ENCODE measurements around the gene CDK5R2. TPM values are rescaled to one million over a fixed set of nuclear protein-coding genes. Genes with fewer than 3 reads are reported as not detected.

The CDK5R2 gene
- total RNA-seq = 0.05 TPM in 1 of 2 replicates, not detected in the other

GRCh38 chr2:218959141-218959731 lies at the start of gene CDK5R2:
Gene CDK5R2 (plus strand): TSS chr2:218959666. CDS start chr2:218959821, 155 bp downstream.

DNA sequence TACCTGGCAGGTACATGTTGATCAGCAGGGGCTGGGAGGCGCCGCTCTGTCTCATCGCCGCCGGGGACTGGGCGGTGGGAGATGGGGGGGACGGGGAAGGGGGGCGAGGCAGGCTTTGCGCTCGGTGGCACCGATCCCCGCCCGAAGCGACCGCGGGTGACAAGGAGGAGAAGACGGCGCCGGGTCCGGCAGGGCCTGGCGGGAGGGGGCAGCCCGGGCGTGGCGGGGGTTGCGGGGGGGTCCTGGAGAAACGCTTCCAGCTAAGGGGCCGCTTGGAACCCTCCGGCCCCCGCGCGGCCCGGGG lies 25.5 kb downstream of the CDK5R2 start, which contains the start of gene FEV:
Gene FEV, minus strand, starts transcription at position 164 of the 304 bp plus-strand sequence. Its CDS starts 109 bp downstream, at position 55.

DNA sequence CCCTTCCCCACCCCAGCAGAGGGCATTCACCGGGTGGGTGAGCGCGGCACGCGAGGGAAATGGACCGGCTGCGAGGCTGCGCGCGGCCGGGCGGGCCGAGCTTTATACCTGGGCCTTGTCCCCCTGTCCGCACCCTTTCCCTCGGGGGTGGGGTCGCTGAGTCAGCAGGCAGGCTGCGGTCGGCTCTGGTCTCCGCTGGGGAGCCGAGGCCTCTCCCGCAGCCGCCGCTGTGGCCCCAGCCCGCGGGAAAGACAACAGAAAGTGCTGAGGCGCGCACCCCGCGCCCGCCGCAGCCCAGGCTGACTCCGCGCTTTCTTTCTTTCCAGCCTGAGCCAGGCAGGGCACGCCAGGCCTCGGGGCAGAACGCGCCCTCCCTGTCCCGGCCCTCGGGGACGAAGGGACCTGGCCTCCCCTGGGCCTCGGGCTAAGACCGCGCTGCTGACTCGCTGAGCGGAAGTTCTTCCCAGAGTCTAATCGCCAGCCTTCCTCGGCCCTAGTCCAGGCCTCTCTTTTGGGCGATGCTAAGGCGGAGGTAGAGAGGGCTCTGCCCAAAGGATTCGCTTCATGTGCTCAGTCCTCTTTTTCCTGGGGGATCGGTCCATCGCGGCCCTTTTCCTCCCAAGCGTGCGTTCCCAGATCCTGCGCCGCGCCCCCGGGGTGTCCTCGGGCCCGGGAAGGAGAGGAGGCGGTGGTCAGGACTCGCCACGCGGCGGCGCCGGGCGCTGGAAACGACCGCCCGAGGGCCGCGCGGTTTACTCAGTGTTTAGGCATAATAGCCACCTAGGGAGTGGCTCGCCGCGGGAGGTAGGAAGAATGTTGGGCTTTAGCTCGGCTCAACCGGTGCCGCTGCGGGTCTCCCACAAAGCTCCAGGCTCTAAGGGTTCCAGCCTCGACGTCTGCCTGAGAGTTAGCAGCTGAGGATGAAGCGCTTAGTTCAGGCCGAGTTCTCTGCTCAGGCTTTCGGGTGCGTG lies 34.2 kb downstream of the CDK5R2 start, which contains the start of gene CRYBA2:
Gene CRYBA2, minus strand, starts transcription at position 78 of the 971 bp plus-strand sequence. CDS start 246 bp downstream, outside the sequence.

Other genes starting within 250 kb of the CDK5R2 start
- gene TTLL4, start 248.8 kb upstream of the CDK5R2 start, total RNA-seq = 5.0 and 12.7 TPM in 2 replicates
- 1.4 and 8.0 TPM in 2 replicates for gene CYP27A1, start 177.5 kb upstream of the CDK5R2 start, total RNA-seq
- not detected in 2 replicates for gene PRKAG3, start 127.9 kb upstream of the CDK5R2 start, total RNA-seq
- gene WNT6, start 99.9 kb upstream of the CDK5R2 start, total RNA-seq = not detected in 2 replicates
- not detected in 2 replicates for gene WNT10A, start 78.8 kb upstream of the CDK5R2 start, total RNA-seq
- not detected in 2 replicates for gene FEV, start 25.5 kb downstream of the CDK5R2 start, total RNA-seq
- not detected in 2 replicates for gene CRYBA2, start 33.8 kb downstream of the CDK5R2 start, total RNA-seq
- gene CFAP65, start 81.8 kb downstream of the CDK5R2 start, total RNA-seq = not detected in 2 replicates
- not detected in 2 replicates for gene IHH, start 101.3 kb downstream of the CDK5R2 start, total RNA-seq
- gene NHEJ1, start 201.1 kb downstream of the CDK5R2 start, total RNA-seq = 11.3 and 15.8 TPM in 2 replicates
- 0.89 and 2.8 TPM in 2 replicates for gene SLC23A3, start 210.4 kb downstream of the CDK5R2 start, total RNA-seq
- gene CNPPD1, start 217.3 kb downstream of the CDK5R2 start, total RNA-seq = 20.5 and 22.7 TPM in 2 replicates
- 55.4 and 60.6 TPM in 2 replicates for gene RETREG2, start 218.6 kb downstream of the CDK5R2 start, total RNA-seq
- gene ZFAND2B, start 247.1 kb downstream of the CDK5R2 start, total RNA-seq = 11.0 and 16.0 TPM in 2 replicates